Mesenchymal stem cell (in vitro differentiated cells and primary cell): ENCODE measurements around the gene ARHGEF2.

Source experiments
- DNase-seq: peaks from one replicate; pipeline ENCODE4 v3.0.0-alpha.2; 2013
- H2AFZ ChIP-seq: one replicate; pipeline ENCODE4 v1.6.1; 2013; ENCODE audit warnings: low read depth, mild to moderate bottlenecking, control low read depth, inconsistent platforms, low read length, moderate library complexity
- H2AK5ac ChIP-seq: 2 replicates; pipeline ENCODE4 v1.6.1; 2013; ENCODE audit warnings: low read length, moderate library complexity, mild to moderate bottlenecking, inconsistent platforms; ENCODE audit not compliant: severe bottlenecking
- H2BK120ac ChIP-seq: one replicate; pipeline ENCODE4 v1.6.1; 2013; ENCODE audit warnings: low read depth, mild to moderate bottlenecking, inconsistent platforms, low read length, moderate library complexity
- H2BK12ac ChIP-seq, 2 experiments: one replicate each; pipeline ENCODE4 v1.6.1; 2013; ENCODE audit warnings: inconsistent platforms in 2 of 2, low read length in 2 of 2, mild to moderate bottlenecking in 2 of 2, moderate library complexity in 2 of 2, control low read depth in 1 of 2
- H2BK15ac ChIP-seq: one replicate; pipeline ENCODE4 v1.6.1; 2013; ENCODE audit warnings: mild to moderate bottlenecking, low read depth, inconsistent platforms; ENCODE audit not compliant: poor library complexity, severe bottlenecking
- H2BK5ac ChIP-seq: 2 replicates; pipeline ENCODE4 v1.6.1; 2013; ENCODE audit warnings: low read depth, mild to moderate bottlenecking, low read length, control low read depth, inconsistent platforms; ENCODE audit not compliant: poor library complexity, severe bottlenecking
- H3K14ac ChIP-seq, 2 experiments: one replicate each; pipeline ENCODE4 v1.6.1; 2013; ENCODE audit warnings: inconsistent platforms in 2 of 2, low read length in 2 of 2, control low read depth in 1 of 2, mild to moderate bottlenecking in 1 of 2, moderate library complexity in 1 of 2
- H3K18ac ChIP-seq, 2 experiments: one replicate each; pipeline ENCODE4 v1.6.1; 2013; ENCODE audit warnings: inconsistent platforms in 2 of 2, low read length in 2 of 2, control low read depth in 1 of 2, low read depth in 1 of 2, mild to moderate bottlenecking in 1 of 2
- H3K23ac ChIP-seq, 2 experiments: one replicate each; pipeline ENCODE4 v1.6.1; 2013; ENCODE audit warnings: inconsistent platforms in 2 of 2, low read length in 2 of 2, mild to moderate bottlenecking in 2 of 2, moderate library complexity in 2 of 2, control low read depth in 1 of 2
- H3K27ac ChIP-seq: 2 replicates; pipeline ENCODE4 v1.5.1; 2013; ENCODE audit warnings: mild to moderate bottlenecking, moderate library complexity, low read length, control low read depth, inconsistent platforms; ENCODE audit not compliant: poor library complexity, severe bottlenecking
- H3K27me3 ChIP-seq, 2 experiments: 2 replicates each; pipeline versions ENCODE4 v1.6.1 to v1.7.0; 2013; ENCODE audit warnings: low read length in 2 of 2, mild to moderate bottlenecking in 2 of 2, moderate library complexity in 2 of 2, control low read depth in 1 of 2, inconsistent platforms in 1 of 2; ENCODE audit not compliant: control insufficient read depth in 1 of 2, insufficient read depth in 1 of 2
- H3K36me3 ChIP-seq, 2 experiments: 2 replicates each; pipeline versions ENCODE4 v1.6.1 to v1.7.0; 2013; ENCODE audit warnings: low read length in 2 of 2, control low read depth in 1 of 2, inconsistent platforms in 1 of 2, low read depth in 1 of 2, mild to moderate bottlenecking in 1 of 2; ENCODE audit not compliant: insufficient read depth in 2 of 2, control insufficient read depth in 1 of 2
- H3K4ac ChIP-seq, 2 experiments: one replicate each; pipeline ENCODE4 v1.6.1; 2013; ENCODE audit warnings: inconsistent platforms in 2 of 2, low read length in 2 of 2, mild to moderate bottlenecking in 2 of 2, moderate library complexity in 2 of 2, control low read depth in 1 of 2, low read depth in 1 of 2
- H3K4me1 ChIP-seq: 2 replicates; pipeline ENCODE4 v1.6.1; 2013; ENCODE audit warnings: low read depth, low read length, control low read depth; ENCODE audit not compliant: control insufficient read depth, insufficient read depth
- H3K4me2 ChIP-seq: 2 replicates; pipeline ENCODE4 v1.6.1; 2013; ENCODE audit warnings: low read length, mild to moderate bottlenecking, inconsistent platforms; ENCODE audit not compliant: poor library complexity, severe bottlenecking
- H3K4me3 ChIP-seq, 2 experiments: 2 replicates each; pipeline versions ENCODE4 v1.5.1 to v1.7.0; 2013; ENCODE audit warnings: low read length in 2 of 2, mild to moderate bottlenecking in 2 of 2, control low read depth in 1 of 2, low read depth in 1 of 2; ENCODE audit not compliant: insufficient read depth in 1 of 2
- H3K79me1 ChIP-seq: replicated peaks from 2 replicates; pipeline ENCODE4 v1.6.1; 2013; ENCODE audit warnings: mild to moderate bottlenecking, control low read depth, low read length, inconsistent platforms; ENCODE audit not compliant: poor library complexity, severe bottlenecking
- H3K9ac ChIP-seq: 2 replicates; pipeline ENCODE4 v1.7.0; 2013; ENCODE audit warnings: mild to moderate bottlenecking, low read length, moderate library complexity
- H3K9me3 ChIP-seq: 2 replicates; pipeline ENCODE4 v1.7.0; 2013; ENCODE audit warnings: mild to moderate bottlenecking, low read length; ENCODE audit not compliant: control insufficient read depth
- H4K8ac ChIP-seq: one replicate; pipeline ENCODE4 v1.6.1; 2013; ENCODE audit warnings: inconsistent platforms, mild to moderate bottlenecking, low read length, moderate library complexity
- H4K91ac ChIP-seq: one replicate; pipeline ENCODE4 v1.6.1; 2013; ENCODE audit warnings: mild to moderate bottlenecking, low read length, inconsistent platforms
- WGBS: methylation state at CpG from one replicate; pipeline ENCODE4 v1.1.7; 2013; ENCODE audit warnings: mixed read lengths; 5-methylcytosine and 5-hydroxymethylcytosine counted together

ARHGEF2 gene

GRCh38 chr1:155954645-155955044 lies 23.7 kb downstream of the ARHGEF2 start:
- WGBS = 98% methylated on average over 3 of the region's 3 CpGs

GRCh38 chr1:155952505-155952890 lies 25.8 kb downstream of the ARHGEF2 start:
- Histone ChIP-seq H2BK15ac (no peak overlapping the region), H3K4me1 (no peaks in the 10 kb centered on the region), H3K4me3 (no peak overlapping the region), H3K79me1 (peaks cover 19% of the 10 kb centered on the region), H3K4ac (no peak overlapping the region), H3K4me2 (no peak overlapping the region), H3K18ac (no peak overlapping the region), H4K91ac (peak overlapping the region; percentile 59), H3K14ac (no peak overlapping the region), H3K27me3 (no peaks in the 10 kb centered on the region), H3K9ac (no peak overlapping the region), H3K27ac (no peak overlapping the region), H3K9me3 (no peaks in the 10 kb centered on the region), H2AFZ (no peak overlapping the region), H2BK5ac (no peak overlapping the region), H4K8ac (peak overlapping the region; percentile 9), H3K23ac (no peak overlapping the region), H3K36me3 (peaks cover 85 to 91% of the 10 kb centered on the region in 2 experiments), H2BK120ac (no peak overlapping the region), H2AK5ac (no peak overlapping the region), H2BK12ac (no peak overlapping the region)
- DNase-seq = no peak
- 98% methylated on average over 13 of the region's 13 CpGs for WGBS

More at GRCh38 chr1:155954645-155955044, 23.7 kb downstream of the ARHGEF2 start:
- H2BK15ac ChIP-seq = no peak overlapping the region
- H2BK5ac ChIP-seq = no peak overlapping the region
- H2BK120ac ChIP-seq = no peak overlapping the region
- H3K9ac ChIP-seq = no peak overlapping the region
- no peak overlapping the region for H3K14ac ChIP-seq
- no peaks in the 10 kb centered on the region for H3K4me1 ChIP-seq
- no peak overlapping the region for H3K4ac ChIP-seq
- H2AFZ ChIP-seq = no peak overlapping the region
- peaks cover 82 to 95% of the 10 kb centered on the region in 2 experiments for H3K36me3 ChIP-seq
- H2AK5ac ChIP-seq = no peak overlapping the region
- H3K23ac ChIP-seq = no peak overlapping the region
- H3K4me2 ChIP-seq = no peak overlapping the region
- DNase-seq = no peak
- H3K27me3 ChIP-seq = no peaks in the 10 kb centered on the region
- H3K4me3 ChIP-seq = no peak overlapping the region
- no peaks in the 10 kb centered on the region for H3K9me3 ChIP-seq
- peaks cover 24% of the 10 kb centered on the region for H3K79me1 ChIP-seq
- H3K18ac ChIP-seq = no peak overlapping the region
- no peak overlapping the region for H3K27ac ChIP-seq
- H4K91ac ChIP-seq = no peak overlapping the region
- H2BK12ac ChIP-seq = no peak overlapping the region
- no peak overlapping the region for H4K8ac ChIP-seq

- Histone ChIP-seq H3K36me3 (peaks cover 86 to 91% of the 10 kb centered on the region in 2 experiments), H3K9me3 (no peaks in the 10 kb centered on the region), H3K27ac (no peak overlapping the region), H3K79me1 (peaks cover 19% of the 10 kb centered on the region), H4K8ac (peak overlapping the region; percentile 9), H3K4me3 (no peak overlapping the region), H2BK5ac (no peak overlapping the region), H2BK15ac (no peak overlapping the region), H2AK5ac (no peak overlapping the region), H3K4me1 (no peaks in the 10 kb centered on the region), H3K4ac (no peak overlapping the region), H3K9ac (no peak overlapping the region), H4K91ac (peak overlapping the region; percentile 59), H2BK12ac (no peak overlapping the region), H3K4me2 (no peak overlapping the region), H3K14ac (no peak overlapping the region), H2BK120ac (no peak overlapping the region), H2AFZ (no peak overlapping the region), H3K27me3 (no peaks in the 10 kb centered on the region), H3K23ac (no peak overlapping the region), H3K18ac (no peak overlapping the region)
- WGBS = 97% methylated on average over 6 of the region's 6 CpGs
- no peak for DNase-seq
Observed at GRCh38 chr1:155951753-155952504, 26.4 kb downstream of the ARHGEF2 start.

- H2BK5ac ChIP-seq = no peak overlapping the region
- no peak overlapping the region for H3K27ac ChIP-seq
- no peak overlapping the region for H3K23ac ChIP-seq
- no peak overlapping the region for H2BK15ac ChIP-seq
- H3K27me3 ChIP-seq = no peaks in the 10 kb centered on the region
- no peak overlapping the region for H2BK12ac ChIP-seq
- no peak overlapping the region for H4K91ac ChIP-seq
- H2AFZ ChIP-seq = no peak overlapping the region
- H3K4me3 ChIP-seq = no peak overlapping the region
- peaks cover 87 to 91% of the 10 kb centered on the region in 2 experiments for H3K36me3 ChIP-seq
- no peak overlapping the region for H4K8ac ChIP-seq
- no peak overlapping the region for H2AK5ac ChIP-seq
- no peak overlapping the region for H3K4me2 ChIP-seq
- no peak overlapping the region for H3K9ac ChIP-seq
- no peak for DNase-seq
- H3K18ac ChIP-seq = no peak overlapping the region
- peak overlapping the region in 1 of 2 experiments; percentile 40 for H3K4ac ChIP-seq
- no peak overlapping the region for H3K14ac ChIP-seq
- H3K4me1 ChIP-seq = peaks cover 4% of the 10 kb centered on the region
- peaks cover 19% of the 10 kb centered on the region for H3K79me1 ChIP-seq
- H3K9me3 ChIP-seq = no peaks in the 10 kb centered on the region
- no peak overlapping the region for H2BK120ac ChIP-seq
- WGBS = 98% methylated on average over 27 of the region's 27 CpGs
Observed at GRCh38 chr1:155950829-155951228, 27.5 kb downstream of the ARHGEF2 start.
